SHP77 treated with DMSO at 0.1 percent for 48 hours (cell line): ENCODE data around the gene F8.
"Not testable (repeated sequence)": the region's sequence is repeated elsewhere in the genome, so short reads cannot be mapped to it uniquely, and the experiment has no call there.

Experiments used
- DNase-seq: peaks from one replicate; lab custom pipeline; 2025; lab: John Stamatoyannopoulos, UW

F8 gene

DNA sequence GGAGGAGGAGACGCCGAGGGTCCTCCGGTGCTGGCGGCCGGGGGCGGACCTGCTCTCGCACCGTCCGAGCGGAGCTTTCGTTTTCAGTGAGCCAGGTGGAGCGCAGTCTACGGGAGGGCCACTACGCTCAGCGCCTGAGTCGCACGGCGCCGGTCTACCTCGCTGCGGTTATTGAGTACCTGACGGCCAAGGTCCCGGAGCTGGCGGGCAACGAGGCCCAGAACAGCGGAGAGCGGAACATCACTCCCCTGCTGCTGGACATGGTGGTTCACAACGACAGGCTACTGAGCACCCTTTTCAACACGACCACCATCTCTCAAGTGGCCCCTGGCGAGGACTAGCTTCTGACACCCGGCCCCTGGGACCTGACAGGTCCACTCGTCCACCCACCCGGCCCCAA lies 137.5 kb downstream of the F8 start:
- not testable (repeated sequence) for DNase-seq

DNA sequence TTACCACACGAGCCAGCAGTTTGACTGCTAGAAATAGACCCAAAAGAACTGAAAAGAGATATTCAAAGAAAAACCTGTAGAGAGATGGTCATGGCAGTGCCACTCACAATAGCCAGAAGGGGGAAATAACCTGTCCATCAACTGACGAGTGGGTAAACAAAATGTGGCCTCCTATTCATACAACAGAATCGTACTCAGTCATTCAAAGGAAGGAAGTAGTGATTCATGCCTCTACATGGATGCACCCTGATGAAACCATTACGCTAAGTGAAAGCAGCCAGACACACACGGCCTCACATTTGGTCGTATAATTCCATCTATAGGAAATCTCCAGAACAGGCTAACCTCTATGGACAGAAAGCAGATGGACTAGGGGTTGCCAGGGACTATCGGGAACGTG lies 138.5 kb downstream of the F8 start:
- DNase-seq, result not testable (repeated sequence)

GRCh38 chrX:154873329-154873728 lies 149.2 kb downstream of the F8 start:
- DNase-seq, result no peak

GRCh38 chrX:154868522-154868921 lies 154.0 kb downstream of the F8 start:
- DNase-seq, result not testable (repeated sequence)

DNA sequence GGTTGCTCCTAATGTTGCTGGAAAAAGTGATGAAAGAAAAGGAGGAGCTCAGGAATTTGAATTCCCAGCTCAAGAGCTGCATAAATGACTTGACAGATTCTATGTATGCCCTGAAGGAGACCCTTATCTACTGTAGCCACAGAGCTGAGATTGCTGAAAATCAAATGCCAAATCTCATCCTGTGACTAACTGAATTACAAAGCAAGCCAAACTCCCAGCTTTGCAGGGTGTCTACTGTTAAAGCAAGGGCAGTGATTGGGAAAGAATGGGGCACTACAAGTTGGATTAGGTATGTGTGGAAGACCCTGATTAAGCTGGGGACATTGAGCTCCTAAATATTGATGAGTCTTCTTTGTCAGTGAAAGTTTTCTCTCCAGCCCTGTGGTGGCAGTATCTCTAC lies 167.3 kb downstream of the F8 start:
- no peak for DNase-seq

DNA sequence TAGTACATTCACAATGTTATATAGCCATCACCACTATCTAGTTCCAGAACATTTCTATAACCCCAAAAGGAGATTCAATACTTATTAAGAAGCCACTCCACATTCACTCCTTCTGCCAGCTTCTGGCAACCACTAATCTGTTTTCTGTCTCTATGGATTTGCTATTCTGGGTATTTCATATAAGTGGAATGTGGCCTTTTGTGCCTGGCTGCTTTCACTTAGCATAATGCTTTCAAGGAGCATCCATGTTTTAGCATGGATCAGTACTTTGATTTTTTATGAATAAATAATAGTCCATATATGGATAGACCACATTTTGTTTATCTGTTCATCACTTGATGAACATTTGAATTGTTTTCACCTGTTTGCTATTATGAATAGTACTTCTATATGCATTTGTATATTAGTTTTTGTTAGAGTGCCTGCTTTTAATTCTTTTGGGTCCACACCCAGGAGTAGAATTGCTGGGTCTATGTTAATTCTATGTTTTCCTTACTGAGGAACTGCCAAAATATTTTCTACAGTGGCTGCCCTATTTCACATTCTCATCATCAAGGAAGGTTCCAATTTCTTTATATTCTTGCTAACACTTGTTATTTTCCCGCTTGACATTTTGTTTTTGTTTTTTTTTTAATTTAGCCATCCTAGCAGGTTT lies 171.4 kb downstream of the F8 start:
- DNase-seq, result no peak

DNA sequence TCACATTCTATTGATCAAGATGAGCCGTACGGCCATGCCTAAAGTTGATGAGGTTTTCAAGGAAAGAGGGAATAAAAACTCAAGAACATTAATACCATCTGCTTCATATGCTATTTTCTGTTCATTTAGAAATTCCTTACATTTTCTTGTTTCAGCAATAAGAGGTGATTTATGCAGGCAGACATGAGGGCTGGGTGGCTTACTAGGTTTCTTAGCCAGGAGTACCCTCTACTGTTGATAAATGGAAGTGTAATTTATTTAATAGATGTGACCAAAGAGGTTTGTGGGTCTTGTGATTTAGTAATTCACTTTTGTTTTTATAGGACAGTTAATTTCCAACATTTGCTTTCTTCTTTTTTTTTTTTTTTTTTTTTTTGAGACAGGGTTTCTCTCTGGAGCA lies 181.7 kb downstream of the F8 start:
- peak; percentile 10 for DNase-seq

- no peak for DNase-seq
These were observed 186.4 kb downstream of the F8 start for GRCh38 chrX:154836163-154836562.

GRCh38 chrX:154834562-154834961 lies 188.0 kb downstream of the F8 start, which contains the start of gene SMIM9:
Gene SMIM9 (minus strand): TSS chrX:154834662. CDS start chrX:154830856, 3,806 bp downstream.
- no peak for DNase-seq

DNA sequence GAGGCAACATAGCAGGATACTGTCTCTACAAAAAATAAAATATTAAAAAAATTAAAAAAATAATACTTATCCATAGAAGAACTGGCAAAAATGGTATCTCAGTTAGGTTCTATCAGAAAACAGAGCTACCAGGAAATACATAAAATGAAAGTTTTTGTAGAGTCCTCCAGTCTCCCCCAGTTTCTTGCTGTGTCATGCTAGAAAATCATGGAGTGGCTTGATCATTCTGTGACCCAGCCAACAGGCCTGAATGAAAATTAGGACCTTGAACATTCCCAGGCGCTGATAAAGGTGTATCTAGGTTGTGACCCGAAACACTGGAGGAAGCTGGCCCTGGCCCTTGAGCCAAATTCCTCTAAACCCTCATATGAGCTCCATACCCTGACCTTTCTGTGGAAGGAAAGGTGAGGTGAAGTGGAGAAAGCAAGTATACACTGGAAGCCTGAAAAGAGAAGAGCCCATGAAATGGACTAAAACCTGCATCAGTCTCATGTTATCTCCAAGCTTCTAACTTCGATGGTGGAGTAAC lies 188.7 kb downstream of the F8 start:
- DNase-seq, result no peak

DNA sequence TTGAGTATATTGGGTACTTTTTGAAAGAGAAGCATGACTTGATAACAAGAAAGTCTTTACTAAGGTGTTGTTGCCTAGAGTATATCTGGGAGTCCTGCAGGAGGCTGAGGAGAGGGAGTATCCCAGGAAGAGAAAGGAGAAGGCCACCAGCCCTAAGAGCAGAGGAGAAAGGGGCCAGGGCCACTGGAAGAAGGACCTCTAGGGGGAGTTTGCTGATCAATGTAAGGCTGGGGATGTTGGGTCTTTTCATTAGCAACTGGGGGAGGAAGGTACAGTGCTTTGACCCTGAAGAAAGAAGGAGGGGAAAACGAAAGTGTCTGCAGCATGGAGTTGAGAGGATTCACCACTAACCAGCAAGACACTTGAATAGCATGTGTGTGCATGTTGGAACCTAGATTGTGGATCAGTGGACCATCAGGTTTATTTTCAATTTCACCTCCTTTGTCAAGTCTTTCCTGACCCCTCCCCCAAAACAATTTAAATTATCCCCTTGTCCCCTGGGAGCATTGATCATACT lies 192.5 kb downstream of the F8 start:
- DNase-seq, result no peak

DNA sequence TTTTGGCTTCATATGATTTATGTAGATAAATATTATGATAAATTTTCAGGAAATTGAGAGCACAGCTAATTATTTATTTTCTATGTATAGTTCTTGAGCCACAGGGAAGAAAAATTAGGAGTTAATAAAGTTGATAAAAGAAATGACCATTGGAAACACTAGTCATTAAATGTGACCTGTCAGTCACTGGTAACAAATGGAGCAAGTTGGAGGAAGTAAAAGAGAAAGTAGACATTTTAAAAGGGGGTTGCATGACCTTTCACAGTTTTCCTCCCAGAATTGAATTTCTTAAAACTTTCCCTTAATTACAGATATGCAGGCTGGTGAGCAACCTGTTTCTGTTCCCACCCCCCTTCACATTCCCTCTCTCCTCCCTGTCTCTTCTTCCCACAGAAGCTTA lies 193.4 kb downstream of the F8 start:
- DNase-seq, result no peak

GRCh38 chrX:154828016-154828408 lies 194.5 kb downstream of the F8 start:
- no peak for DNase-seq

GRCh38 chrX:154827194-154828015 lies 195.1 kb downstream of the F8 start:
- DNase-seq, result no peak

- not testable (repeated sequence) for DNase-seq
These were observed 196.9 kb downstream of the F8 start for GRCh38 chrX:154825586-154825985.

DNA sequence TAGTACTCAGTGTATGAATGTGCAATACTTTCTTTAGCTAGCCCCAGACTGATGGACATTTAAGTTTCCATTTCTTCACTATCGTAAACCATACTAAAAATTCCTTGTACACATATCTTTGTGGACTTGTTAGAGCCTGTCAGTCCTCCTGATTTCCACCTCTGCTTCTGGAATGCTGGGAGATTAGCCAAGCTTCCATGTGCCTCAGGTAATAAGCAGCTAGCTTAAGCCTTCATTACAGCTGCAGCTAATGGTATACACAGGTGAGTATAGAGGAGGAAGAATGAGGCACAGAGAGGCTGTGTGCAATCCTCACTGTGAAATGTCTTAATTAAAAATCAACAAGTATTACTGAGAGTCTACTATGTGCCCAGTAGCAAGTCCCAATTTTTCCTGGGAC lies 197.9 kb downstream of the F8 start:
- no peak for DNase-seq

GRCh38 chrX:154822029-154822428 lies 200.5 kb downstream of the F8 start:
- no peak for DNase-seq

GRCh38 chrX:154821523-154821922 lies 201.0 kb downstream of the F8 start:
- no peak for DNase-seq

- no peak for DNase-seq
These were observed 202.7 kb downstream of the F8 start for GRCh38 chrX:154819771-154820341.

DNA sequence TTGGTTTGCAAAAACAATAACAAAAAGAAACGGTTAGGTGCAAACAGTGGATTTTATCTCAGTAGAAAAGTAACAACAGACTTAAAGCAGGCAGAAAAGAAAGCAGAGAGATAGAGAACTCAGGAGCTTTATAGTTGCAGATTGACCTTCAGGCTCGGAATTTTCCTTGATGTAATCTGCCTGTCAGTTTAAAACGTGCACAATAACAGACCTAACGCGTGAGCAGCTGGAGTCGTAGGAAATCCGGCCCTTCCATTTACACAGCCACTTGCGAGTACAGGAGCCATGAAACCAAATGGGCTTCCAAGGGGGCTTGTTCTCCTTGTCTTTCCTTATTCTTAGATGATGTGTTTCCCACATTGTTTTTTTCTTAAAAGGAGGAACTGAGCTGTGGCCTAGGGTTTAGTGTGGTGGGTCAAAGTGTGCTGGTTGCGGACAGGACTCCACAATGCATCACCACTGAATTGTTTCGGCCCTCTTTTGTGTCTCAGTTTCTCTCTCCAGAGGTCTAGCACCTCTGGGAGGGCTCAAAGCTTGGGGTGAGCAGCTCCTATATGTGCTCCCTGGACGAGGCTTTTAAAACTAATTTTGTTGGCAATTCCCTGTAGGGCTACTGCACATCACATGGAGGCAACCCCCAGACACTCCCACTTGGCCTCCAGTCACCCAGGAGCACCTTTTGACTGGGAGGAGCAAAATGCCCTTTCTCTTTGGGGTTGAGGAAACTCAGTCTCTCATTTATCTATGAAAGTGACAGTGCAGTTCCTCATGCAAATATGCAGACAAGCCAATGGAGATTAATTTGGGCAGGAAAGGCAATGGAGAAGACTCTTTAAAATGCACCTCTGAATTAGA lies 203.4 kb downstream of the F8 start:
- no peak for DNase-seq

GRCh38 chrX:154817048-154817618 lies 205.4 kb downstream of the F8 start:
- not testable (repeated sequence) for DNase-seq
